Measurements from ENCODE around the gene SH3YL1.

SH3YL1 gene

DNA sequence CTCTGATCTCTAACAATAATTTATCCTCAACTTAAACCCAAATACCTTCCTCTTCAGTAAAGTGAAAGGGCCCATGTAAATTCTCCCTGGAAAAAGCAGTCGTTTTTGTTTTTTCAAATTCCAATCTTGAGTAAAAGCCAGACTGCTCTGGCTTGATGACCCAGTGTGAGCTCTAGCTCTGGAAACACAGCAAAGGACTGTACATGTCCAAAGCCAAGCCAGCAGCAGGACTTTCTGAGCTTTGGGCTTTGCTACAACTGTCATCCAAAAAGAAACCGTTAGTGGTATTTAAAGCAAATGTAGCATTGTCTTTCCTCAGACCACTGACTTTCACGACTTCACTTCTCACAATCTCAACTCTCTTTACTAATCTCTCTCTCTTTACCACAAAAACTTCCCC lies 25.4 kb downstream of the SH3YL1 start:
- in situ Hi-C loops (cut with MboI; ENCODE audit: low sequenced_read_pairs, unreplicated experiment): no loop called here
- no peak for DNase-seq (ENCODE audit: low spot score)

DNA sequence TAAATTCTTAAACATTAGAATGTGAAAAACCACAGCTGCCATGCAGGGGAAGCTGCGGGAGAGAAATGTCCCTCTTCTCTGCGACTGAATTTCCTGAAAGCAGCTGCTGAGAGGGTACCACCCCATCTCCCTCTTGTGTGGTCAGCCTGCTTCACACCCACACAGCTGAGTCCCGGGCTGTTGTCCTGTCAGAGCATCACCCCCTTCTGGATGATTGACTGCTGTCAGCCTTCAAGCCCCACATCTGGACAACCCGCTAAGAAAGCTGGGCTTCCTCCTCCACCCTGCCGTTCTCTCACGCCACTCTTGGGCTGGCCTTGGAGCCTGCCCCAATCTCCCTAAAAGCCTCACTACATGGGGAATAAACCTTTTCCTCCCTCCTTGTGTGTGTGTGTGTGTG lies 26.0 kb downstream of the SH3YL1 start:
- DNase-seq (ENCODE audit: low spot score): no peak
- TF ChIP-seq, protein P1, sequence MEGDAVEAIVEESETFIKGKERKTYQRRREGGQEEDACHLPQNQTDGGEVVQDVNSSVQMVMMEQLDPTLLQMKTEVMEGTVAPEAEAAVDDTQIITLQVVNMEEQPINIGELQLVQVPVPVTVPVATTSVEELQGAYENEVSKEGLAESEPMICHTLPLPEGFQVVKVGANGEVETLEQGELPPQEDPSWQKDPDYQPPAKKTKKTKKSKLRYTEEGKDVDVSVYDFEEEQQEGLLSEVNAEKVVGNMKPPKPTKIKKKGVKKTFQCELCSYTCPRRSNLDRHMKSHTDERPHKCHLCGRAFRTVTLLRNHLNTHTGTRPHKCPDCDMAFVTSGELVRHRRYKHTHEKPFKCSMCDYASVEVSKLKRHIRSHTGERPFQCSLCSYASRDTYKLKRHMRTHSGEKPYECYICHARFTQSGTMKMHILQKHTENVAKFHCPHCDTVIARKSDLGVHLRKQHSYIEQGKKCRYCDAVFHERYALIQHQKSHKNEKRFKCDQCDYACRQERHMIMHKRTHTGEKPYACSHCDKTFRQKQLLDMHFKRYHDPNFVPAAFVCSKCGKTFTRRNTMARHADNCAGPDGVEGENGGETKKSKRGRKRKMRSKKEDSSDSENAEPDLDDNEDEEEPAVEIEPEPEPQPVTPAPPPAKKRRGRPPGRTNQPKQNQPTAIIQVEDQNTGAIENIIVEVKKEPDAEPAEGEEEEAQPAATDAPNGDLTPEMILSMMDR (IDR thresholded peaks at IDR 0.05; ENCODE audit: borderline replicate concordance, control extremely low read depth, extremely low read depth, insufficient read depth, missing control alignments): no peak
- in situ Hi-C loops (cut with MboI; ENCODE audit: low sequenced_read_pairs, unreplicated experiment): no loop called here

More for the DNA sequence above, 25.4 kb downstream of the SH3YL1 start:
- TF ChIP-seq, protein P1 (IDR thresholded peaks at IDR 0.05; ENCODE audit: borderline replicate concordance, control extremely low read depth, extremely low read depth, insufficient read depth, missing control alignments): no peak

DNA sequence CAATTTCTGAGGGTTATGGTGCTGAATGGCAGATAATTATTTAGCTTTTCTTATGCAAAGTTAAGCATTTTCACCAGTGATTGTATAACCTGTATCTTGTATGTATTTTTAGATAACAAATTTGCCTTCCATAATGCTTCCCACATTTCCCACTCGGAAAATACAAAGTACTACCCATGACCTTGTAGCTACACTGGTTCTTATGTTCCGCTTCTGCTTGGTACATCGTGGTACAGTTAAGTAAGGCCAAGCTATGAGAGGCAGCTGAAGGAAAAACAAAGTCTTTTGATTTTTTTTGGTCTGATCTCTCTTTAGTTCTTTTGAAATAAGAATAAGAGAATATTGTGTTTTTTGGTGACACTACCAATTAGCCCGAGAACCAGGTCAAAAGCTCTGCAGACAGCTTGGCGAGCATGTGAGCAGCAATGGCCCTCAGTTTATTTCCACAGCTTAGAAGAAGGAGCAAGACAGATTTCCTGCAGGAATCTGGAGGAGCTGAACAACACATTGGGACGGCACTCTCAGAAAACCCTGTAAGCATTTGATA lies 26.8 kb downstream of the SH3YL1 start:
- DNase-seq (ENCODE audit: low spot score): no peak
- in situ Hi-C loops (cut with MboI; ENCODE audit: low sequenced_read_pairs, unreplicated experiment): no loop called here
- TF ChIP-seq, protein P1 (IDR thresholded peaks at IDR 0.05; ENCODE audit: borderline replicate concordance, control extremely low read depth, extremely low read depth, insufficient read depth, missing control alignments): no peak

DNA sequence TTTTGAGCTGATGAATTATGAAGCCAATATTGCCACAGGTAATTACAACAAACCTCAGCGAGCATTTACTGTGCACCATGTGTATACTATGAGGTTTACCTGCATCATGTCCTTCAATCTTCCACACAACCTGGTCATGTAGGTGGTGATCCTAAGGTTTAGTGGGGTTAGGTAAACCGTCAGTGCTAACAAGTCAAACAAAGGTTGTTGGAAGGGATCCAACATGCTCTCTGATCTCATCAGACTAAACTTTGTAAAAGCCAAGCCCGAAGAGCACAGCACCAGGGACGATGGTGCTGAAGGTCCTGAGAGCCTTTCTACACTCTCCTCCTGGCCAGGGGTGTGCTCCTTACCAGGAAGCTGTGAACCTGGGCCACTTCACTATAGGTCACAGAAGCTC lies 29.4 kb downstream of the SH3YL1 start:
- DNase-seq (ENCODE audit: low spot score): no peak
- TF ChIP-seq, protein P1 (IDR thresholded peaks at IDR 0.05; ENCODE audit: borderline replicate concordance, control extremely low read depth, extremely low read depth, insufficient read depth, missing control alignments): no peak
- in situ Hi-C loops (cut with MboI; ENCODE audit: low sequenced_read_pairs, unreplicated experiment): no loop called here

DNA sequence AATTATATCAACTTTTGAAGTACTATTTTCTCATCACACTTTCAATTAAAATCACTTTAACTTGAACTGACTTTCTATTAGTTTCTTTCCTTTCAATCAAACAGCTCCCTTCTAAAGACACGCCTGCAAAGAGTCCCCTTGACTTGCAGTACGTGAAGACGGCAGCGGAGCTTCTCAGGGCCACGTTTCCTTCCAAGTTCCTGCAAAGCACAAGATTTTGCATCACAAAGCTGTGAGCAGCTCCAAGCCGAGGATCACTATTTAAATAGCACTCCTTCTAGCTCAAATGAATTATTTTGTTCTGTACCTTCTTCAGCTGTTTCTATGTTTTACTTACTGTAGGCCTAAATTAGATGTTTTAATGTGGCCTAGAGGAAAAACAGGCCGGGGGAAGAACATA lies 30.8 kb downstream of the SH3YL1 start:
- in situ Hi-C loops (cut with MboI; ENCODE audit: low sequenced_read_pairs, unreplicated experiment): no loop called here
- TF ChIP-seq, protein P1 (IDR thresholded peaks at IDR 0.05; ENCODE audit: borderline replicate concordance, control extremely low read depth, extremely low read depth, insufficient read depth, missing control alignments): no peak
- no peak for DNase-seq (ENCODE audit: low spot score)

DNA sequence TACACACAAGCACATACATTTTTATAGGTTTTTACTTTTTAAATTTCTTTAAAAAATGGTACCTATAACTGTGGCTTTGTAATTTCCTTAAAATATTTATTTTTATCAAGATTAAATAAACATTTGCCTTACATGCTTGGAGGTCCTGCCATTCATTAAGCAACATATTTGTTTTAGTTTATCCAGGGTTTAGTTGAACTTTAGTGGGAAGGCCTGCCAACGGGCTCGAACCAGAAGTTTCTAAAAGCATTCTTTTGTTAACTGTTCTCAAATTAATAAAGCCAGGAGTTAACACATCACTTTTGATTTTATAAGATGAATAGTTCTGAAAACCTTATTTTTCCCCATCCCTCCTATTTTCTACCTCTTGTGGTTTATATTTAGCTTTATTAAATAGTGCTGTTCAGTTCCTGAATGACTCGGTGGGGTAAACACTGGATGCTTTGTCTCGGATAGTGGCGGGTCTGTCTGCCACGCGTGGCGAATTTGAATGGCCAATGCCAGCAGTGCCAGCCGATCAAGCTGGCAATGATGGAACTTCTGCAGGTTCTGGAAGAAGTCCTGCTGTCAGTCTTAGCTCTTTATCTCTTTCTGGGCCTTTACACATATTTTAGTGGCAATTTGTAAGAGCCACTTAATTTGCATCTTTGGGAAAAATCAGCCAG lies 32.2 kb downstream of the SH3YL1 start:
- in situ Hi-C loops (cut with MboI; ENCODE audit: low sequenced_read_pairs, unreplicated experiment): no loop called here
- TF ChIP-seq, protein P1 (IDR thresholded peaks at IDR 0.05; ENCODE audit: borderline replicate concordance, control extremely low read depth, extremely low read depth, insufficient read depth, missing control alignments): no peak
- DNase-seq (ENCODE audit: low spot score): no peak

Data from GM13976 (cell line).